ENCODE data around the gene TRPM3.

TRPM3 gene

GRCh38 chr9:70934642-70935041 lies 186.8 kb downstream of the TRPM3 start:
- TF ChIP-seq, protein P1, sequence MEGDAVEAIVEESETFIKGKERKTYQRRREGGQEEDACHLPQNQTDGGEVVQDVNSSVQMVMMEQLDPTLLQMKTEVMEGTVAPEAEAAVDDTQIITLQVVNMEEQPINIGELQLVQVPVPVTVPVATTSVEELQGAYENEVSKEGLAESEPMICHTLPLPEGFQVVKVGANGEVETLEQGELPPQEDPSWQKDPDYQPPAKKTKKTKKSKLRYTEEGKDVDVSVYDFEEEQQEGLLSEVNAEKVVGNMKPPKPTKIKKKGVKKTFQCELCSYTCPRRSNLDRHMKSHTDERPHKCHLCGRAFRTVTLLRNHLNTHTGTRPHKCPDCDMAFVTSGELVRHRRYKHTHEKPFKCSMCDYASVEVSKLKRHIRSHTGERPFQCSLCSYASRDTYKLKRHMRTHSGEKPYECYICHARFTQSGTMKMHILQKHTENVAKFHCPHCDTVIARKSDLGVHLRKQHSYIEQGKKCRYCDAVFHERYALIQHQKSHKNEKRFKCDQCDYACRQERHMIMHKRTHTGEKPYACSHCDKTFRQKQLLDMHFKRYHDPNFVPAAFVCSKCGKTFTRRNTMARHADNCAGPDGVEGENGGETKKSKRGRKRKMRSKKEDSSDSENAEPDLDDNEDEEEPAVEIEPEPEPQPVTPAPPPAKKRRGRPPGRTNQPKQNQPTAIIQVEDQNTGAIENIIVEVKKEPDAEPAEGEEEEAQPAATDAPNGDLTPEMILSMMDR (IDR thresholded peaks at IDR 0.05; ENCODE audit: borderline replicate concordance, insufficient read depth, low read depth, low read length): no peak
- H3K4me3 ChIP-seq (ENCODE audit: low read depth, low read length): no peak overlapping the region

- TF ChIP-seq, protein P1 (IDR thresholded peaks at IDR 0.05; ENCODE audit: borderline replicate concordance, insufficient read depth, low read depth, low read length): no peak
- no peak overlapping the region for H3K4me3 ChIP-seq (ENCODE audit: low read depth, low read length)
These were observed 188.1 kb downstream of the TRPM3 start for GRCh38 chr9:70933321-70933720.

DNA sequence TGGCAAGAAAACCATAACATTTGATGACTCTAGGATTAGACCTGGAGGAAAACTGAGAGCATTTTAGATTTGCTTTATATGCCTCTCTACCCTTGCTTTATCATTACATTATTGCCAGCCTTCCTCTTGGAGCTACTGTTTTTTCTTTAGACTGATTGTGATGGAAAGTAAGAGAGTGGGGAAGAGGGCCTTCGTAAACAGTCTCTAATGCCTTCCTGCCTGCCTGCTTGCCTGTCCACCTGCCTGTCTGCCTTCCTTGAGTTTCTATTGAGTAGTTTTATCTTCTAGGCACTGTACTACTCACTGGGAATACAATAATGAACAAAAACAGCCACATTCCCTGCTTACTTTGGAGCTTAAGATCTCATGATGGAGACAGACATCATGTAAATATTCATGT lies 189.3 kb downstream of the TRPM3 start:
- TF ChIP-seq, protein P1 (IDR thresholded peaks at IDR 0.05; ENCODE audit: borderline replicate concordance, insufficient read depth, low read depth, low read length): no peak
- no peak overlapping the region for H3K4me3 ChIP-seq (ENCODE audit: low read depth, low read length)

GRCh38 chr9:70927530-70927929 lies 193.9 kb downstream of the TRPM3 start:
- TF ChIP-seq, protein P1 (IDR thresholded peaks at IDR 0.05; ENCODE audit: borderline replicate concordance, insufficient read depth, low read depth, low read length): no peak
- H3K4me3 ChIP-seq (ENCODE audit: low read depth, low read length): no peak overlapping the region

DNA sequence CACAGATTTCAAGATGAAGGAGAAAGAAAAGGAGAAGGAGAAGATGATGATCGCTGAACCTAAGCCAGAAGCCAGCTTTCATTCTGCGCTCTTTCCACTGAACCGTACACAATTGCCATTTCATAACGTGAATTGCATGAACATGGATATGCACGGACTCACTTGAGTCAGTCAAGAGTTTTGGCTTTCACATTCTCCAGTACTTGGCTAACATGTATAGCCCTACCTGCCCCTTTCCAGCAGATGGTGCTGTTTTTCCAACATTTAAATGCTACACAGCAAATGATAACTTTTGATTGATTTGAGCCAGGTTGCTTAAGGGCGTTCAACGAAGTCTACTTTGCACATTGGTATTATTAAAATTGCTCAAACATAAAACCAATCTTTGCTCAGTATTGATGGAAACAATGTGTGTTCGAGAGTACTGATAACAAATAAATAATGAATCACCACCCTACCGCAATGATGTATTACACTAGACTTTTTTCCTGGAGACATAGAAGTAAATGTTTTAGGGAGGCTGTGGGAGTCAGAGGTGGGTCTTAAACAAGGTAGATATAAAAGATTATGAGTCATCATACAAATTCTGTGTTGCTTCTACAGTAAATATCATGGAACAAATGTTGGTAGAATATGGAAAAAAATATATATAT lies 196.4 kb downstream of the TRPM3 start:
- TF ChIP-seq, protein P1 (IDR thresholded peaks at IDR 0.05; ENCODE audit: borderline replicate concordance, insufficient read depth, low read depth, low read length): peak; percentile 68
- no peak overlapping the region for H3K4me3 ChIP-seq (ENCODE audit: low read depth, low read length)

GRCh38 chr9:70924380-70924779 lies 197.0 kb downstream of the TRPM3 start:
- TF ChIP-seq, protein P1 (IDR thresholded peaks at IDR 0.05; ENCODE audit: borderline replicate concordance, insufficient read depth, low read depth, low read length): no peak
- no peak overlapping the region for H3K4me3 ChIP-seq (ENCODE audit: low read depth, low read length)

DNA sequence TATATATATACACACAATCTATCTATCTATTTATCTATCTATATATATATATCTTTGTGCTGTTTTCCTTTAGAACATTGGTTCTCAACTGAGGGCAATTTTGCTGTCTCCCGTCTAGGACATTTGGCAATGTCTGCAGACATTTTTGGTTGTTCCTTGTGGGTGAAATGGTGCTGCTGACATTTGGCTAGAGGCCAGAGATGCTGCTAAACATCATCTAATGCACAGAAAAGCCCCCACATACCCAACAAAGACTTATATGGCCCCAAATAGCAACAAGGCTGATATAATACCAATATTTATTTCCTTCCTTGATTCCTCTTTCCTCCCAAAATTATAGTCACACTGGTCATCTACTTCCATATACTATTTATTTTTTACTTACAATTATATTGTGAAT lies 197.5 kb downstream of the TRPM3 start:
- TF ChIP-seq, protein P1 (IDR thresholded peaks at IDR 0.05; ENCODE audit: borderline replicate concordance, insufficient read depth, low read depth, low read length): no peak
- no peak overlapping the region for H3K4me3 ChIP-seq (ENCODE audit: low read depth, low read length)
